ENCODE measurements around the gene RNLS.

Gene RNLS

GRCh38 chr10:88582806-88583583 lies at the start of gene RNLS:
Gene RNLS, minus strand, starts transcription at chr10:88583318.
- no peak for DNase-seq

- no peak for DNase-seq
Observed at GRCh38 chr10:88624840-88625239, 41.7 kb upstream of the RNLS start.

- no peak for DNase-seq
Observed at GRCh38 chr10:88623835-88624234, 40.7 kb upstream of the RNLS start.

- no peak for DNase-seq
Observed at GRCh38 chr10:88620441-88620840, 37.3 kb upstream of the RNLS start.

- DNase-seq, result no peak
Observed at GRCh38 chr10:88618496-88618895, 35.4 kb upstream of the RNLS start.

- DNase-seq, result no peak
Observed at GRCh38 chr10:88617772-88618300, 34.7 kb upstream of the RNLS start.

- DNase-seq, result no peak
Observed at GRCh38 chr10:88616250-88616977, 33.3 kb upstream of the RNLS start.

- DNase-seq, result no peak
Observed at GRCh38 chr10:88608780-88609179, 25.7 kb upstream of the RNLS start.

GRCh38 chr10:88608052-88608732 lies 25.1 kb upstream of the RNLS start:
- no peak for DNase-seq

GRCh38 chr10:88598055-88598454 lies 14.9 kb upstream of the RNLS start:
- DNase-seq, result no peak

- no peak for DNase-seq
Observed at GRCh38 chr10:88594482-88594881, 11.4 kb upstream of the RNLS start.

GRCh38 chr10:88592906-88593305 lies 9.8 kb upstream of the RNLS start:
- DNase-seq, result no peak

- DNase-seq, result no peak
Observed at GRCh38 chr10:88592381-88592780, 9.3 kb upstream of the RNLS start.

GRCh38 chr10:88586462-88586861 lies 3.3 kb upstream of the RNLS start, which contains the start of gene LIPJ:
Gene LIPJ, plus strand, starts transcription at chr10:88586762. Its CDS starts 3,926 bp downstream, at chr10:88590688.
- DNase-seq, result no peak

- DNase-seq, result no peak
Observed at GRCh38 chr10:88583584-88583957, 453 bp upstream of the RNLS start.

- no peak for DNase-seq
Observed at GRCh38 chr10:88582411-88582805, 710 bp downstream of the RNLS start.

GRCh38 chr10:88565072-88565471 lies 18.0 kb downstream of the RNLS start:
- DNase-seq, result no peak

- DNase-seq, result no peak
Observed at GRCh38 chr10:88562152-88562551, 21.0 kb downstream of the RNLS start.

- DNase-seq, result no peak
Observed at GRCh38 chr10:88557658-88558057, 25.5 kb downstream of the RNLS start.

GRCh38 chr10:88557256-88557655 lies 25.9 kb downstream of the RNLS start:
- no peak for DNase-seq

- no peak for DNase-seq
Observed at GRCh38 chr10:88555190-88555908, 27.8 kb downstream of the RNLS start.

- DNase-seq, result no peak
Observed at GRCh38 chr10:88553116-88553752, 29.9 kb downstream of the RNLS start.
